Dedifferentiated amniotic fluid mesenchymal stem cell (primary cell): Measurements from ENCODE around the gene AVEN.
A peak's percentile ranks its signal among the peaks of the same experiment; 100 is the strongest.
"Not testable (repeated sequence)": the region's sequence is repeated elsewhere in the genome, so short reads cannot be mapped to it uniquely, and the experiment has no call there.

ENCODE experiments used
- DNase-seq: peaks from one replicate; pipeline ENCODE4 v3.0.0-alpha.2; 2016; ENCODE audit errors: extremely low spot score

The AVEN gene

GRCh38 chr15:34043391-34043790 is 4.4 kb upstream of the AVEN start:
- no peak for DNase-seq

DNA sequence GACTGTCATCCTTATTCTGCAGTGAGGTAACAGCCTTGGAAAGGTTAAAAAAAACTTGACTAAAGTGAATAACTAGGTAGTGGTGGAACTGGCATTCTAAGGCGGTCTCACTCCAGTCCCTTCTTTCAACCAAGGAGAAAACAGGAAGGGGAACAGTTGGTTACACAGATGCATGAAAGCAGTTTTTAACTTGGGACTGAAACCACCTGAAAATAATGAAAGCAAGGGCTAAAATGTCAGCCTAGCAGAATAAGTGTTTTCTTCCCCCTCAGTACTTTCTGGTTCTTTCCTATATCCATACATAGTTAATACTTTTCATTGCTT is 748 bp upstream of the AVEN start:
- no peak for DNase-seq

DNA sequence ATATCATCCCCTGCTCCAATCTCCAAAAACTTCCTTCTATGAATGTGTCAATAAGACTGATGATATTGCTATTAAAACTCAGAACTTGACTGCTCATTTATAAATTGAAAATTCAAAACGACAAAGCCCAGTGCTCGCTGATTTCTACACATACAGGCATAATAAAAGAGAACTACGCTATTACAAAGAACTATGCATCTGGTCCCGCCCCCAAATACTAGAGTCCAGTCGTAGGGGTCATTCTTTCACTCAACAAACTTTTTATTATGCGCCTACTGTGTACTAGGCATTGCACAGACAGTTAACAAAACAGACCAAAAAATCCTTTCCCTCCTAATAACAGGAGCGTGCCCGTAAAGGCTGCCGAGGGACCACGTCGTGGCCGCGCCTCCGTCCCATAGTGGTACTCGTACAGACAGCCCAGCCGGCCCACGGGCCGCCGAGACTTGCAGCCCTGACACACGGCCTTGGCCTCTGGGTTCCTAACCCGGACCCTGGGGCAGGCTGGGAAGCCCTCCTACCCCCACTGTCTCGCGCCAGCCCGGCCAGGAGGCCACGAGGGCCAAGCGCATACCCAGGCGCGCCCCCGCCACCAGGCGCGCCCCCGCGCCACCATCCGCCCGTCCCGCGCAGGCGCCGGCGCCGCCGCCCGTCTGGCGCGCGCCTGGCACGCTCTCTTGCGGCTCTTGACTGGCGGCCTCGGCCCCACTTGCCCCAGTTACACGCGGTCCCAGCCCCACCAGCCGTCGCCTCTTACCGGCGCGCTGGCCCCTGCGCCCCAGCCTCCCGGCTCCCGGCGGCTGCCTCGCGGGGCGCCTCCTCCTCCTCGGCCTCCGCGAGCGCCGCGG is 757 bp downstream of the AVEN start:
- peak; percentile 64 for DNase-seq

GRCh38 chr15:34031987-34032760 is 6.8 kb downstream of the AVEN start:
- no peak for DNase-seq

DNA sequence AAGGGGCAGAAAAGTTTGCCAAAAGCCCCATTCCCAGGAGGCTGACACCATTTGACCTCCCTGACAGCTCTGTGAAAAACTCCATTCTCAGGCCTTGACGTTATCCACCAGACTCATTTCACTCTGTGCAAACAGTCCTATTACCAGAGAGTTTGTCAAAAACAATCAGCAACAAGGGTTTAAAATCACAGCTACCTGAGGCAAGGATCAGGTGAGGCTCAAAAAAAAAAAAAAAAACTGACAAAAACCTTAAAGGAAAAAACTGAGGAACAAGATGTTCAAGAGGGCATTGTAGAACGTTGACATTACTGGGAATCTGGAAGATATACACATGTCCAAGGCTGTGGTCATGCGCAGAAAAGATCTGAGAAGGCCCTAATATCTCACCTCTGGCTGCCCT is 11.4 kb downstream of the AVEN start:
- no peak for DNase-seq

- no peak for DNase-seq
Observed at GRCh38 chr15:34025252-34025651, 13.8 kb downstream of the AVEN start.

DNA sequence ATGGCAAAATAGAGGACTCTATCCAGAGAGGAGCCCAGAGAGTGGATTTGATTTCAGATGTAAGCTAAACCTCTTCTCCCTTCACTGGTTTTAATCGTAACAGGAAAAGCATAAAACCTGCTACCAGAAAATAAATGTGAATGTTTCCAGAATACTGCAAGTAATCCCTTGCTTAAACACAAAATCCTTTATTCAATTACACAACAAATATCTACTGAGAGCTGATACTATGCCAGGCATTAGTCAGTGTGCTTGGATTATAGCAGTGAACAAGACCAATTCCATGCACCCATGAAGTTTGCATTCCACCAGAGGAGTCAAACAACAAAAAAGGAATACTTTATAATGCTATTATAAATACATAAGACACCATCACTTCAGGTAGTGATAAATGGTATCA is 15.1 kb downstream of the AVEN start:
- DNase-seq, result peak; percentile 52

DNA sequence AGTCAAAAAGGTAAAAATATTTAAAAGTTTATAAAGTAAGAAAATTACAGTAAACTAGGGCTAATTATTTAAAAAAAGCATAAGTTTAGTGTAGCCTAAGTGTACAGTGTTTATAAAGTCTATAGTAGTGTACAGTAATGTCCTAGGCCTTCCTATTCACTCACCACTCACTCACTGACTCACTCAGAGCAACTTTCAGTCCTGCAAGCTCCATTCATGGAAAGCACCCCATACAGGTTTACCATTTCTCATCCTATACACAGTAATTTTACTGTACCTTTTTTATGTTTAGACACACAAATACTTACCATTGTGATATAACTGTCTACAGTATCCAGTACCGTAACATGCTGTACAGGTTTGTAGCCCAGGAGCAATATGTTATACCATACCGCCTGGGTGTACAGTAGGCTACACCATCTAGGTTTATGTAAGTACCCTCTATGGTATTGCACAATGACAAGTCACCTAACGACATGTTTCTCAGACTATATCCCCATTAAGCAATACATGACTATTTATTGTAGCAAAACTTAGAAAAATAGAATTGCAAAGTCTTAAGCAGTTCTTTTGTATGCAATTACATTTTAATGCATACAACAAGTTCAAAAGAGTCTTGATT is 19.5 kb downstream of the AVEN start:
- no peak for DNase-seq

- DNase-seq, result not testable (repeated sequence)
Observed at GRCh38 chr15:34018738-34019137, 20.3 kb downstream of the AVEN start.

GRCh38 chr15:34018021-34018645 is 20.9 kb downstream of the AVEN start:
- DNase-seq, result no peak

DNA sequence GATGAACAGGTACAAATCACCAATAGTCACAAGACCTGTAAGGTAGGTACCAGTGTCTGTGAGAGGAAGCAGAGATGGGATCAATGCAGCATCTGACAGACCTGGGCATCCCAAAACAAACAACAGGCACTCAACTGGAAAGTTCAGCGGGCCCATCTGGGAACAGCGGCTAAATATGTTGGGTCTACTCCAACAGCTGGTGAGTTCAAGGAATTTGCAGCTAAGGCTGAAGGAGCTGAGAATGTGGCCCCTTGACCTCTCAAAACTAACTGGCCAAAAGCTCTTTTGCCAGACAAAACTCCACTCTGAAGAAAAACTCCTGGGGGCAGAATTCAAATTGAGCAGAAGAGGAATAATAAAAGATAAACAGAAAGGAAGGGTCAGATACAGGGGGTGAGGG is 24.4 kb downstream of the AVEN start:
- no peak for DNase-seq

DNA sequence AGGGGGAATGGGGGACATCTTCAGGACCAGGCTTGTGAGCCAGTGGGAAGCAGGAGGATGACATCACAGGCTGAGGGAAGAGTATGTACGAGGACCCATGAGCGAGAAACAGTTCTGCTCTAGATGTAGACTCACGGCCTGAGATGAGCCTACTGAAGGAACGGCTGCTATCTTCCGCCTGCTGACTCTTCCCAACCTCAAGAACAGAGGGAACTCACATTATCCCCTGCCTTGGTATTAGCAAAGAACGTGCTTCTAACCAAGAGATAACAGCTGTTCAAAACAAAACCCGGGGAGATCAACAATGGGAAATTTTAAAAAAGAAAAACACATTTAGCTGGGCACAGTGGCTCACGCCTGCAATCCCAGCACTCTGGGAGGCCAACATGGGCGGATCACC is 25.3 kb downstream of the AVEN start:
- no peak for DNase-seq

DNA sequence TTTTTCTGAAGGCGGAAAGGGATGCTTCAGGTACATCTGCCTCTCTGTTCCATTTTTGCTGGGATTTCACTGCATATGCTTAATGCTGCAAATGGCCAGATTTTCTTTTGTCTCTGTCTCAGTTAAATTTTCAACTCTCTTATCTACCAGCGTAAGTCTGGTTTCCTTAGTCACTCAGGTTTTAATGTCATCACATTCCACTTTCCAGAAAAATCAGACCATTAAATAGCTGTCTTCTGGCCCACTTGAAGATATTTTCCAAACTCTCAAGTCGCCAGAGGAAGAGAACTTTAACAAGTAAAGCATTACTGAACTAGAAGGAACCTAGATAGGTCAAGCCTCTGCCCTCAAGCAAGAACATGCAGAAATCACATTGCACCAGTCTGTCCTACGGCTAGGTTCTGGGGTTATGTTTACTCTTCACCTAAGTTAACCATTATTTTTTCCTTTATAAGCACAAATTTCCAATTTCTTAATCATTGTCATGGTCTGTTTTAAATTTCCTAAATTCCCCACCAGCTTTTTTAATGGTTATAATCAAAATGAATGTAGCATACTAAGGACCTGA is 26.5 kb downstream of the AVEN start:
- DNase-seq, result no peak

- no peak for DNase-seq
Observed at GRCh38 chr15:34011481-34011880, 27.5 kb downstream of the AVEN start.

DNA sequence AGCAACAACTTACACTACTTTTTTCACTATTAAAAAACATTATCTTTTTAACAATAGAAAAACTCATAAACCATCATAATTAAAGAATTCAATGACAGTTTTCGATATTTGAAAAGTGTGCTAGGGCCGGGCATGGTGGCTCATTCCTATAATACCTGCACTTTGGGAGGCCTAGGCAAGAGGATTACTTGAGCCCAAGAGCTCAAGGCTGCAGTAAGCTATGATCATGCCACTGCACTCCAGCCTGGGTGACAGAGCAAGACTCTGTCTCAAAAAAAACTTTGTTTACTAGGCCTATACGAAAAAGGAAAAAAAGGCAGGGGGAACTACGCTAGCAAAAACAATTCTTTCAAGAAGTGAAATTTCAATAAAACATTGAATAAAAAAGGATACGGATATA is 28.1 kb downstream of the AVEN start:
- no peak for DNase-seq

DNA sequence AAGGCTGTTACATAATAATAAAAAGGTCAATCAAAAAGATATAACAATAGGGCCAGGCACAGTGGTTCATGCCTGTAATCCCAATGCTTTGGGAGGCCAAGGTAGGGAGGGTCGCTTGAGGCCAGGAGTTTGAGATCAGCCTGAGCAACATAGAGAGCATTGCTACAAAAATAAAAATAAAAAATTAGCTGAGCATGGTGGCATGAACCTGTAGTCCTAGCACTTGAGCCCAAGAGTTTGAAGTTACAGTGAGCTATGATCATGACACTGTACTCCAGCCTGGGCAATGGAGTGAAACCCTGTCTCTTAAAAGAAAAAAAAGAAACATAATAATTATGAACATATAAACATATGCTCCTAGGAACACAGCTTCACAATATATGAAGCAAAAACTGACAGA is 29.3 kb downstream of the AVEN start:
- no peak for DNase-seq

- no peak for DNase-seq
Observed at GRCh38 chr15:34006381-34006780, 32.6 kb downstream of the AVEN start.

DNA sequence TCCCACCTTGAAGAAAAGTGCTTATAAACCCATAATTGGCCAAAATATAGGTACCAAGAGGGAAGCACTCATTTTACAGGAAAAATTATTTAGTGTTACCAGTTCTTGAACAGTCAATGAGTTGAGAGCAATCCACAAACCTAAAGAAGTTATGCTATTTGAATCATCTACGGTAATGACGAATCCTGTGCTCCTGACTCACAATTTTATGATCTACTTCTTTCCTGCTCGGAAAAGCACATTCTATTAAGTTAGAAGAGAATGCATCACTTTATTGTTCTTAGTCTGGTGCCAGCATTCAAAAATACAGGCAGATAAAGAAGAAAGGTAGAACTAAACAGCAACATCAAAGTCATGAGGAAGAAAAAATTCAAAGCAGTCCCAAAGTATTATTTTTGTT is 37.5 kb downstream of the AVEN start:
- DNase-seq, result no peak

GRCh38 chr15:33995666-33996065 is 43.3 kb downstream of the AVEN start:
- not testable (repeated sequence) for DNase-seq

GRCh38 chr15:33994005-33994615 is 44.9 kb downstream of the AVEN start:
- DNase-seq, result no peak

DNA sequence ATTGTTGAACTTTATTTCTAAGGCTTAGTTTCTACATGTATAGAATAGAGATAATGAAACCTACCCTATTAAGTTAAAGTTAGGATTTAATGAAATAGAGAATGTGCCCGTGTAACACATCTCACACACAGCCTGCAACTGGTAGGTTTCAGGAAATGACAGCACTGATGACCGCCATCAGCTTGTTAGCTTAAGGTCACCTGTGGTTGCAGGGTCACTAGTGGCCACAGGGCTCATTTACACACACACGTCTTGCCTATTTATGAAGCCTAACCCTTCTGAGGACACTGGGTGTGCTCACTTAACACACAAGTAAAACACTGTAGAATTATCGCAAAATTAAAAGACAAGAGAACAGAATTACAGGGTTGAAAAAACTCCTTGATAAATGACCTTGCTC is 50.6 kb downstream of the AVEN start:
- DNase-seq, result no peak

DNA sequence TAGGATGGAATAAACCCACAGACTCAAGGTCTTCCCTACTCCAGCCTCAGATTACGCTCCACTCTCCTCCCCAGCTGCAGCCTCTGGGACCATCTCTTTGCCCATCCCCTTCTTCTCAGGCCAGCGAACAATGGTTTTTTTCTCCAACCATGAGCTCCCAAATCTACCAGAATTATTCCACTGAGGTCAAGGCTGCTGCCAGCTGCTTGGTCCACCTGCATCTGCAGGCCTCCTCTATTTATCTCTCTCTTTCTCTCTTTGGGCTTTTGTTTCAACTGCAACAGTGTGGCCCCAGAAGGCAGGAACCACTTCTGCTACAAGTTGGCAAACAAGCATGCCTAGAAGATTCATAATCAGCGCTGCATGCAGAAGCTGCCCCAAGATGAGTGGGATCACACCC is 51.6 kb downstream of the AVEN start:
- no peak for DNase-seq
